Skeletal muscle tissue (tissue), 4 donors: Measurements from ENCODE around the gene FRMPD4. TPM values are rescaled to one million over a fixed set of nuclear protein-coding genes. Genes with fewer than 3 reads are reported as not detected.

Source experiments
- H3K27ac ChIP-seq: one replicate; pipeline ENCODE4 v1.7.0; 2013; ENCODE audit warnings: mild to moderate bottlenecking, low read depth, low read length, inconsistent platforms
- H3K27me3 ChIP-seq, 3 donors: one replicate each; pipeline ENCODE4 v1.7.0; 2013; ENCODE audit warnings: low read length in 3 of 3; ENCODE audit not compliant: control insufficient read depth in 3 of 3, insufficient read depth in 3 of 3
- H3K36me3 ChIP-seq, 3 donors: one replicate each; pipeline ENCODE4 v1.7.0; 2013; ENCODE audit warnings: low read length in 3 of 3; ENCODE audit not compliant: control insufficient read depth in 3 of 3, insufficient read depth in 3 of 3
- H3K4me1 ChIP-seq, 3 donors: one replicate each; pipeline ENCODE4 v1.7.0; 2013; ENCODE audit warnings: low read length in 3 of 3, mild to moderate bottlenecking in 3 of 3; ENCODE audit not compliant: control insufficient read depth in 3 of 3, insufficient read depth in 3 of 3
- H3K4me3 ChIP-seq, 3 donors: one replicate each; pipeline ENCODE4 v1.7.0; 2013; ENCODE audit warnings: low read length in 3 of 3
- H3K9ac ChIP-seq, 3 donors: one replicate each; pipeline ENCODE4 v1.7.0; 2013; ENCODE audit warnings: low read length in 3 of 3, mild to moderate bottlenecking in 3 of 3, moderate library complexity in 2 of 3, low read depth in 1 of 3
- H3K9me3 ChIP-seq, 3 donors: one replicate each; pipeline ENCODE4 v1.7.0; 2013; ENCODE audit warnings: low read length in 3 of 3; ENCODE audit not compliant: control insufficient read depth in 3 of 3
- total RNA-seq: library from RNA; depleted of rRNA; stranded (reverse); fragments of >200 nt; gene quantifications from one replicate; pipeline ENCODE4 v1.2.3, GENCODE V29; 2014
- donor health status: Osteomylitis.

FRMPD4 gene
- total RNA-seq, 1 donor from 2014 or later, result 1.0 TPM

GRCh38 chrX:12579311-12579710 is 441.0 kb downstream of the FRMPD4 start:
- no peaks in the 10 kb centered on the region for H3K9me3 ChIP-seq
- no peak overlapping the region for H3K4me3 ChIP-seq
- H3K27ac ChIP-seq, result no peak overlapping the region
- H3K9ac ChIP-seq, result no peak overlapping the region
- no peaks in the 10 kb centered on the region for H3K36me3 ChIP-seq
- H3K4me1 ChIP-seq, result no peaks in the 10 kb centered on the region
- no peaks in the 10 kb centered on the region for H3K27me3 ChIP-seq

GRCh38 chrX:12580548-12580947 is 442.3 kb downstream of the FRMPD4 start:
- Histone ChIP-seq H3K4me3 (no peak overlapping the region), H3K27ac (no peak overlapping the region), H3K9ac (no peak overlapping the region), H3K27me3 (no peaks in the 10 kb centered on the region), H3K4me1 (no peaks in the 10 kb centered on the region), H3K9me3 (no peaks in the 10 kb centered on the region), H3K36me3 (no peaks in the 10 kb centered on the region)

GRCh38 chrX:12581546-12581945 is 443.3 kb downstream of the FRMPD4 start:
- Histone ChIP-seq H3K27me3 (no peaks in the 10 kb centered on the region), H3K36me3 (no peaks in the 10 kb centered on the region), H3K9me3 (no peaks in the 10 kb centered on the region), H3K9ac (no peak overlapping the region), H3K4me1 (no peaks in the 10 kb centered on the region), H3K27ac (no peak overlapping the region), H3K4me3 (no peak overlapping the region)

- Histone ChIP-seq H3K9me3 (no peaks in the 10 kb centered on the region), H3K36me3 (no peaks in the 10 kb centered on the region), H3K9ac (no peak overlapping the region), H3K4me1 (no peaks in the 10 kb centered on the region), H3K4me3 (no peak overlapping the region), H3K27me3 (no peaks in the 10 kb centered on the region), H3K27ac (no peak overlapping the region)
These were observed 444.4 kb downstream of the FRMPD4 start for GRCh38 chrX:12582649-12583048.

GRCh38 chrX:12583543-12583942 is 445.3 kb downstream of the FRMPD4 start:
- no peaks in the 10 kb centered on the region for H3K36me3 ChIP-seq
- no peak overlapping the region for H3K27ac ChIP-seq
- no peak overlapping the region for H3K4me3 ChIP-seq
- no peaks in the 10 kb centered on the region for H3K4me1 ChIP-seq
- no peaks in the 10 kb centered on the region for H3K27me3 ChIP-seq
- no peaks in the 10 kb centered on the region for H3K9me3 ChIP-seq
- no peak overlapping the region for H3K9ac ChIP-seq

- H3K36me3 ChIP-seq, result no peaks in the 10 kb centered on the region
- H3K4me3 ChIP-seq, result no peak overlapping the region
- no peaks in the 10 kb centered on the region for H3K9me3 ChIP-seq
- no peaks in the 10 kb centered on the region for H3K27me3 ChIP-seq
- no peak overlapping the region for H3K9ac ChIP-seq
- no peaks in the 10 kb centered on the region for H3K4me1 ChIP-seq
- H3K27ac ChIP-seq, result no peak overlapping the region
These were observed 457.4 kb downstream of the FRMPD4 start for GRCh38 chrX:12595720-12596119.

GRCh38 chrX:12610079-12610478 is 471.8 kb downstream of the FRMPD4 start:
- Histone ChIP-seq H3K4me3 (no peak overlapping the region), H3K4me1 (no peaks in the 10 kb centered on the region), H3K27ac (no peak overlapping the region), H3K27me3 (no peaks in the 10 kb centered on the region), H3K9me3 (no peaks in the 10 kb centered on the region), H3K36me3 (no peaks in the 10 kb centered on the region), H3K9ac (no peak overlapping the region)

GRCh38 chrX:12611471-12611870 is 473.2 kb downstream of the FRMPD4 start:
- no peaks in the 10 kb centered on the region for H3K4me1 ChIP-seq
- H3K27me3 ChIP-seq, result no peaks in the 10 kb centered on the region
- no peak overlapping the region for H3K27ac ChIP-seq
- H3K4me3 ChIP-seq, result no peak overlapping the region
- no peaks in the 10 kb centered on the region for H3K36me3 ChIP-seq
- no peak overlapping the region for H3K9ac ChIP-seq
- no peaks in the 10 kb centered on the region for H3K9me3 ChIP-seq

GRCh38 chrX:12614266-12614665 is 476.0 kb downstream of the FRMPD4 start:
- H3K4me3 ChIP-seq, result no peak overlapping the region
- no peaks in the 10 kb centered on the region for H3K27me3 ChIP-seq
- no peak overlapping the region for H3K27ac ChIP-seq
- H3K9ac ChIP-seq, result no peak overlapping the region
- no peaks in the 10 kb centered on the region for H3K9me3 ChIP-seq
- H3K36me3 ChIP-seq, result no peaks in the 10 kb centered on the region
- no peaks in the 10 kb centered on the region for H3K4me1 ChIP-seq

- H3K9ac ChIP-seq, result no peak overlapping the region
- no peak overlapping the region for H3K4me3 ChIP-seq
- no peaks in the 10 kb centered on the region for H3K36me3 ChIP-seq
- no peaks in the 10 kb centered on the region for H3K4me1 ChIP-seq
- H3K9me3 ChIP-seq, result no peaks in the 10 kb centered on the region
- H3K27me3 ChIP-seq, result no peaks in the 10 kb centered on the region
- H3K27ac ChIP-seq, result no peak overlapping the region
These were observed 476.8 kb downstream of the FRMPD4 start for GRCh38 chrX:12615061-12615460.

- Histone ChIP-seq H3K4me3 (no peak overlapping the region), H3K9me3 (no peaks in the 10 kb centered on the region), H3K9ac (no peak overlapping the region), H3K27ac (no peak overlapping the region), H3K36me3 (no peaks in the 10 kb centered on the region), H3K27me3 (no peaks in the 10 kb centered on the region), H3K4me1 (no peaks in the 10 kb centered on the region)
These were observed 479.0 kb downstream of the FRMPD4 start for GRCh38 chrX:12617241-12617640.
